OCI-LY7 (cell line): ENCODE results near the gene SMC4. TPM values are rescaled to one million over a fixed set of nuclear protein-coding genes. Genes with fewer than 3 reads are reported as not detected.

Source experiments
- BruUV-seq: library from RNA; stranded (reverse); fragments of 400-500 nt; replicated peaks from 2 replicates; lab custom pipeline; 2021; lab: Mats Ljungman, UMichigan
- CTCF ChIA-PET: fragments of 300-600 bp; sonication (Branson Sonifier 250); formaldehyde crosslinking; loops from one replicate; lab custom pipeline; 2022; ENCODE audit warnings: antibody characterized with exemption; ENCODE audit not compliant: unreplicated experiment; lab: Charles Lee
- POLR2A ChIA-PET: fragments of 300-600 bp; sonication (Branson Sonifier 250); formaldehyde crosslinking; loops from one replicate; lab custom pipeline; 2022; ENCODE audit warnings: antibody characterized with exemption; lab: Charles Lee
- DNase-seq: peaks from one replicate; pipeline ENCODE4 v3.0.0-alpha.2; 2015; ENCODE audit warnings: low spot score
- H2AFZ ChIP-seq: fragments of 200-600 bp; sonication (generic), shearing (Covaris generic); 2 replicates; pipeline ENCODE4 v1.6.1; 2014; ENCODE audit warnings: mild to moderate bottlenecking, antibody characterized with exemption, low read length, moderate library complexity
- H3K27ac ChIP-seq: fragments of 200-600 bp; sonication (generic); 2 replicates; pipeline ENCODE4 v1.5.1; 2014; ENCODE audit warnings: mixed run types, low read depth, mild to moderate bottlenecking, moderate library complexity, low read length, inconsistent platforms; ENCODE audit not compliant: poor library complexity, severe bottlenecking
- H3K36me3 ChIP-seq: fragments of 200-600 bp; sonication (generic); 2 replicates; pipeline ENCODE4 v1.6.1; 2014; ENCODE audit warnings: mild to moderate bottlenecking, antibody characterized with exemption, low read length, moderate library complexity, mixed read lengths; ENCODE audit not compliant: insufficient read depth
- H3K4me1 ChIP-seq: fragments of 200-600 bp; sonication (generic); 2 replicates; pipeline ENCODE4 v1.5.1; 2014; ENCODE audit warnings: mild to moderate bottlenecking, low read length; ENCODE audit not compliant: insufficient read depth, poor library complexity, severe bottlenecking
- H3K4me2 ChIP-seq: fragments of 200-600 bp; sonication (generic); 2 replicates; pipeline ENCODE4 v1.6.1; 2014; ENCODE audit warnings: mild to moderate bottlenecking, low read length
- H3K4me3 ChIP-seq: fragments of 200-600 bp; sonication (generic); 2 replicates; pipeline ENCODE4 v1.5.1; 2014; ENCODE audit warnings: mild to moderate bottlenecking, low read depth, low read length; ENCODE audit not compliant: poor library complexity, severe bottlenecking
- H3K79me2 ChIP-seq: fragments of 200-600 bp; sonication (generic); 2 replicates; pipeline ENCODE4 v1.6.1; 2016; ENCODE audit warnings: low read depth, mild to moderate bottlenecking, low read length, moderate library complexity, mixed read lengths; ENCODE audit not compliant: insufficient read depth
- H3K9me2 ChIP-seq: fragments of 200-600 bp; sonication (generic); 2 replicates; pipeline ENCODE4 v1.6.1; 2016; ENCODE audit warnings: mild to moderate bottlenecking, low read length, mixed read lengths; ENCODE audit not compliant: insufficient read depth
- H3K9me3 ChIP-seq: fragments of 200-600 bp; sonication (generic); 2 replicates; pipeline ENCODE4 v1.6.1; 2014; ENCODE audit warnings: mild to moderate bottlenecking, mixed run types, low read length, mixed read lengths
- H4K20me1 ChIP-seq: fragments of 200-600 bp; sonication (generic); 2 replicates; pipeline ENCODE4 v1.6.1; 2014; ENCODE audit warnings: mild to moderate bottlenecking, antibody characterized with exemption, low read length, moderate library complexity, mixed read lengths; ENCODE audit not compliant: insufficient read depth
- EZH2phosphoT487 ChIP-seq: fragments of 200-600 bp; sonication (generic); IDR thresholded peaks from 2 replicates; pipeline ENCODE4 v1.6.1; 2018; ENCODE audit warnings: low read depth, borderline replicate concordance, mild to moderate bottlenecking, mixed run types, antibody characterized with exemption, low read length, moderate library complexity, mixed read lengths
- intact Hi-C: fragments of 100-400 bp; cut with micrococcal nuclease; formaldehyde crosslinking; loops from one replicate; pipeline ENCODE4 v1.10.0; 2022; ENCODE audit not compliant: unreplicated experiment
- total RNA-seq, 2 experiments: library from RNA; depleted of rRNA in 1 of 2; stranded (reverse); fragments of >200 nt in 1 of 2; shearing (Covaris generic) in 1 of 2; gene quantifications; 2 replicates each; pipeline ENCODE4 v1.2.3, GENCODE V29; 2014 to 2022
- TF ChIP-seq, protein P1 (sequence below): fragments of 200-600 bp; sonication (generic); conservative IDR thresholded peaks from 2 replicates; pipeline ENCODE4 v1.5.1; 2014; ENCODE audit warnings: mild to moderate bottlenecking, antibody characterized with exemption, low read length, moderate library complexity, mixed read lengths

The SMC4 gene
- total RNA-seq, 2 experiments from 2014 or later = 316 to 352 TPM

GRCh38 chr3:160473221-160473620 lies 73.8 kb downstream of the SMC4 start:
- H3K4me1 ChIP-seq = no peaks in the 10 kb centered on the region
- CTCF ChIA-PET = no interaction called here
- no peaks in the 10 kb centered on the region for H3K9me2 ChIP-seq
- POLR2A ChIA-PET = interaction anchor here (0.7 kb wide), 1 partner anchor 20 kb away, joined by 3 read pairs; no protein-coding TSS in a partner anchor
- H2AFZ ChIP-seq = no peak overlapping the region
- no peak overlapping the region for H3K27ac ChIP-seq
- H3K36me3 ChIP-seq = no peaks in the 10 kb centered on the region
- no peak overlapping the region for H3K4me2 ChIP-seq
- H4K20me1 ChIP-seq = no peaks in the 10 kb centered on the region
- 0 out of 2 replicates have a peak, but pooled peaks cover 5% of the 10 kb centered on the region for H3K9me3 ChIP-seq
- no peak for TF ChIP-seq EZH2phosphoT487
- TF ChIP-seq, protein P1, sequence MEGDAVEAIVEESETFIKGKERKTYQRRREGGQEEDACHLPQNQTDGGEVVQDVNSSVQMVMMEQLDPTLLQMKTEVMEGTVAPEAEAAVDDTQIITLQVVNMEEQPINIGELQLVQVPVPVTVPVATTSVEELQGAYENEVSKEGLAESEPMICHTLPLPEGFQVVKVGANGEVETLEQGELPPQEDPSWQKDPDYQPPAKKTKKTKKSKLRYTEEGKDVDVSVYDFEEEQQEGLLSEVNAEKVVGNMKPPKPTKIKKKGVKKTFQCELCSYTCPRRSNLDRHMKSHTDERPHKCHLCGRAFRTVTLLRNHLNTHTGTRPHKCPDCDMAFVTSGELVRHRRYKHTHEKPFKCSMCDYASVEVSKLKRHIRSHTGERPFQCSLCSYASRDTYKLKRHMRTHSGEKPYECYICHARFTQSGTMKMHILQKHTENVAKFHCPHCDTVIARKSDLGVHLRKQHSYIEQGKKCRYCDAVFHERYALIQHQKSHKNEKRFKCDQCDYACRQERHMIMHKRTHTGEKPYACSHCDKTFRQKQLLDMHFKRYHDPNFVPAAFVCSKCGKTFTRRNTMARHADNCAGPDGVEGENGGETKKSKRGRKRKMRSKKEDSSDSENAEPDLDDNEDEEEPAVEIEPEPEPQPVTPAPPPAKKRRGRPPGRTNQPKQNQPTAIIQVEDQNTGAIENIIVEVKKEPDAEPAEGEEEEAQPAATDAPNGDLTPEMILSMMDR = no peak
- H3K79me2 ChIP-seq = no peaks in the 10 kb centered on the region
- DNase-seq = no peak
- BruUV-seq = no TSS peak
- intact Hi-C loops = no loop called here
- no peak overlapping the region for H3K4me3 ChIP-seq

- H3K9me3 ChIP-seq = 0 out of 2 replicates have a peak, but pooled peaks cover 5% of the 10 kb centered on the region
- no peaks in the 10 kb centered on the region for H3K79me2 ChIP-seq
- H3K36me3 ChIP-seq = no peaks in the 10 kb centered on the region
- ChIA-PET POLR2A (interaction anchor here (0.7 kb wide), 1 partner anchor 19 kb away, joined by 3 read pairs; no protein-coding TSS in a partner anchor), CTCF (no interaction called here)
- intact Hi-C loops = no loop called here
- no TSS peak for BruUV-seq
- H3K4me1 ChIP-seq = no peaks in the 10 kb centered on the region
- no peak overlapping the region for H3K4me2 ChIP-seq
- no peak overlapping the region for H2AFZ ChIP-seq
- H4K20me1 ChIP-seq = no peaks in the 10 kb centered on the region
- H3K9me2 ChIP-seq = no peaks in the 10 kb centered on the region
- no peak for DNase-seq
- no peak overlapping the region for H3K4me3 ChIP-seq
- H3K27ac ChIP-seq = no peak overlapping the region
- no peak for TF ChIP-seq EZH2phosphoT487
- TF ChIP-seq, protein P1 = no peak
These were observed 74.5 kb downstream of the SMC4 start for GRCh38 chr3:160473978-160474377.

DNA sequence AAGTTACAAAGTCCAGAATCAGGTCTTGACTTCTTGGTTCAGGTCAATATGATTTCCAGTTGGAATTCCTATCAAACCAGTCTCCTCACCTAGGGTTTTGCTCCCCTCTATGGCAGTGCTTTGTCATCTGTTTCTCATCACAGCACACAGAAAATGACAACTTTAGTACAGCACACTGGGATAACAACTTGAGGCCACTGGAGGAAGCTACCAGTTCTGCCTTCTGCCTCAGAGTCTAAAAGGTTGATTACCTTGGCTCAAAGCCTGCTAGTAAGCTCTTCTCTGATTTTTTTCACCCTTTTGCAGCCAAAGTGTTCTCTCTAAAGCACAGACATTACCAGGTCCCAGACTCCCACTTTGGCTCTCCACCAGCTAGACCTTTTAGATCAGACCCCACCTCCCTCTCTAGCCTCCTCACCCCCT lies 75.0 kb downstream of the SMC4 start:
- H3K9me2 ChIP-seq = no peaks in the 10 kb centered on the region

More for the DNA sequence above, 75.0 kb downstream of the SMC4 start:
- POLR2A ChIA-PET = no interaction called here
- Histone ChIP-seq H3K9me3 (0 out of 2 replicates have a peak, but pooled peaks cover 5% of the 10 kb centered on the region), H3K27ac (no peak overlapping the region), H3K4me1 (no peaks in the 10 kb centered on the region), H3K36me3 (no peaks in the 10 kb centered on the region), H3K79me2 (no peaks in the 10 kb centered on the region), H4K20me1 (no peaks in the 10 kb centered on the region), H3K4me2 (no peak overlapping the region), H2AFZ (no peak overlapping the region), H3K4me3 (no peak overlapping the region)
- no TSS peak for BruUV-seq
- TF ChIP-seq, protein P1 = no peak
- TF ChIP-seq EZH2phosphoT487 = no peak
- CTCF ChIA-PET = no interaction called here
- intact Hi-C loops = no loop called here
- no peak for DNase-seq
